Spleen (tissue), 7 donors: ENCODE data around the gene EXTL2.

ENCODE experiments used
- CTCF ChIP-seq, 11 experiments: fragments of 200-600 bp in 7 of 11; fragments of 450-650 bp in 4 of 11; sonication (generic) in 4 of 11; IDR thresholded peaks in 8 of 11; conservative IDR thresholded peaks in 3 of 11; 1 replicate in 7 of 11; 2 replicates in 4 of 11; pipeline versions ENCODE4 v1.4.0 to v1.8.0; 2016 to 2021; ENCODE audit warnings: antibody characterized with exemption in 11 of 11, inconsistent platforms in 4 of 11, mild to moderate bottlenecking in 1 of 11
- POLR2A ChIP-seq, 3 donors: fragments of 450-650 bp; IDR thresholded peaks; one replicate each; pipeline ENCODE4 v1.5.1; 2017; ENCODE audit warnings: antibody characterized with exemption in 3 of 3, mild to moderate bottlenecking in 1 of 3
- donor health status: DM: no; HTN: no; CAD: no; lungs with moderate emphysema.
- donor health status: DM: no; HTN: no; CAD: no.
- donor health status: DM: no; HTN: no; CAD: no.

DNA sequence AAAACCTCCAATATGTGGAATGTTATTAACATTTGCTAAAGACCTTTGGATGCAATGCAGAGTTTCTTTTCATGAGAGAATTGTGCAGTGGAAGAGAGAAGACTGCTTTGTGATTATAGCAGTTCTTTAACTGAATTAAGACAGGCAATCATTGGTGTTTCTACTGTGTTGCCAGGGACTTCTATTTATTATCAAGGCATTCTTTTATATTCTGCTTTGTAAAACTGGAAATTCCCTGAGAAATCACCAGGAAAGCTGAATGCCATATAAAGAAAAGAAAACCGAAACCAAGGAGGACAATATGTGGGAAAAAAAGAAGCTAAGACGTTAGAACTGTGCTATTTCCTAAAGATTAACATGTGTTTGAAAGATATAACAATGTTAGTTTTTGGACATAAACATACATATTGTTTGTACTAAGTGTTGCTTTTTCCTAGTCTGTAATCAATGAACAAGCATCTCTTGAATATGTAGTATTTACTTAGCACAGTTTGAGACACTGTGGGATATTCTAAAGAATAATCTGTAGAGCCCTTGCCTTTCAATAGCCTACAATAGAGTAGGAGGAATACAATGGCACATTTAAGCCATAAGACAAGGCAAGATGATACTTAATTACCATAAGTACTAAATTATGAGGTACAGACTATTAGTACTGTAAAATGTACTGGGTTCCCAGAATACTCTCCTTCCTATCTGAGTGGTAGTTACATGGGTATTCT lies 47.1 kb downstream of the EXTL2 start:
- TF ChIP-seq POLR2A (IDR thresholded peaks at IDR 0.05) (no peak), CTCF (IDR thresholded peaks at IDR 0.05 in 8 of 11, conservative IDR thresholded peaks at IDR 0.05 in 3 of 11) (no peak)
